AG09319 (cell line): ENCODE measurements around the gene ME1.
"Not testable (repeated sequence)": the region's sequence is repeated elsewhere in the genome, so short reads cannot be mapped to it uniquely, and the experiment has no call there.

Experiments
- DNase-seq: peaks from one replicate; pipeline ENCODE4 v3.0.0-alpha.2; 2010; ENCODE audit warnings: low read depth; ENCODE audit errors: extremely low read depth
- TF ChIP-seq, protein P1 (sequence below): IDR thresholded peaks from 2 replicates; pipeline ENCODE4 v1.5.1; 2011; ENCODE audit warnings: low read depth, mild to moderate bottlenecking, inconsistent platforms, low read length, moderate library complexity

ME1 gene

GRCh38 chr6:83371423-83371822, 59.4 kb downstream of the ME1 start:
- TF ChIP-seq, protein P1, sequence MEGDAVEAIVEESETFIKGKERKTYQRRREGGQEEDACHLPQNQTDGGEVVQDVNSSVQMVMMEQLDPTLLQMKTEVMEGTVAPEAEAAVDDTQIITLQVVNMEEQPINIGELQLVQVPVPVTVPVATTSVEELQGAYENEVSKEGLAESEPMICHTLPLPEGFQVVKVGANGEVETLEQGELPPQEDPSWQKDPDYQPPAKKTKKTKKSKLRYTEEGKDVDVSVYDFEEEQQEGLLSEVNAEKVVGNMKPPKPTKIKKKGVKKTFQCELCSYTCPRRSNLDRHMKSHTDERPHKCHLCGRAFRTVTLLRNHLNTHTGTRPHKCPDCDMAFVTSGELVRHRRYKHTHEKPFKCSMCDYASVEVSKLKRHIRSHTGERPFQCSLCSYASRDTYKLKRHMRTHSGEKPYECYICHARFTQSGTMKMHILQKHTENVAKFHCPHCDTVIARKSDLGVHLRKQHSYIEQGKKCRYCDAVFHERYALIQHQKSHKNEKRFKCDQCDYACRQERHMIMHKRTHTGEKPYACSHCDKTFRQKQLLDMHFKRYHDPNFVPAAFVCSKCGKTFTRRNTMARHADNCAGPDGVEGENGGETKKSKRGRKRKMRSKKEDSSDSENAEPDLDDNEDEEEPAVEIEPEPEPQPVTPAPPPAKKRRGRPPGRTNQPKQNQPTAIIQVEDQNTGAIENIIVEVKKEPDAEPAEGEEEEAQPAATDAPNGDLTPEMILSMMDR = no peak
- peak; percentile 36 for DNase-seq

DNA sequence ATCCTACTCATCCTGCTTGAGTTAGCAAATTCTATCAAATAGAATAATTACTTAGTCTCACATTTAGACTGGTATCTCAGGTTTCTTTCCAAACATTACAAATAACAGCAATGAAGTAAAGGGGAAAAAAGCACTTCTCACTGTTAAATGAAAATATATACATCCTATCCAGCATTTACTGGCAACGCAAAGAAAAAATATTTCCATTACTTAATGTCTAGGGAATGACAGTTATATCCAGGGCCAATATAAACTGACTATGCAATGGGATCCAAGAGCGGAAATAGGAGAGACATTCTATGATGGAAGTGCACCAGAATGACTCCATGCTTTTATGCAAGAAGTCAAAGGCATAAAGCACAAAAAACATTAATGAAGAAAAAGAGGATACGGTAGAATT, 60.3 kb downstream of the ME1 start:
- TF ChIP-seq, protein P1 = no peak
- no peak for DNase-seq

- TF ChIP-seq, protein P1 = no peak
These were observed 61.2 kb downstream of the ME1 start for GRCh38 chr6:83369692-83370091.

DNA sequence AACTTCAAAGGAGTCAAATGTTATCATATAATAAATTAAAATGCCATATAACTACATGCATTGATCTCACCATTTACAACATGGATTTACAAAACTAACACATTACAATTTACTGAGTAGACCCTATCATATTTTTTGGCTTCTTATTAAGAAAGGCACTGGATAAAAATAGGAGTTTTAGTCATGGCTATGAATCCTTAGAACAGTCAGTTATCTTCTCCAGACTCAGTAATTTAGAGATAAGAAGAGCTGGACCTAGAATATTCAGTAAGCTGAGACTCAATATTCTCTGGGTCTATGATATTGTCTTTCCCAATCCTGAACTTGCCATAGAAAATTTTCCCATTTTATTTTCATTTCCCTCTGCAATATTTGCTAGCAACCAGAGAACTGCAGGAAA, 62.3 kb downstream of the ME1 start:
- no peak for DNase-seq
- TF ChIP-seq, protein P1 = no peak

More at GRCh38 chr6:83369692-83370091, 61.2 kb downstream of the ME1 start:
- no peak for DNase-seq

DNA sequence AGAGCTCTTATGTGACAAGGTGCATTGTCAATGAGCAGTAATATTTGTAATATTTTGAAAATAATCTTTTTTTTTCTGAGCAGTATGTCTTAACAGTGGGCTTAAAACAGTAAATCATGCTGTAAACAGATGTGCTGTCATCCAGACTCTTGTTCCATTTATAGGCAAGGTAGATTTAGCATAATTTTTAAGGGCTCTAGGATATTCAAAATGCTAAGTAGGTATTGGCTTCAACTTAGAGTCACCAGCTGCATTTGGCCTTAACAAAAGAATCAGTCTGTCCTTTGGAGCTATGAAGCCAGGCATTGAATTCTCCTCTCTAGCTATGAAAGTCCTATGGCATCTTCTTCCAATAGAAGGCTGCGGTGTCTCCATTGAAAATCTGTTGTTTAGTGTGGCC, 63.7 kb downstream of the ME1 start:
- DNase-seq = no peak
- TF ChIP-seq, protein P1 = no peak

GRCh38 chr6:83365931-83366330, 64.9 kb downstream of the ME1 start:
- peak; percentile 41 for DNase-seq
- TF ChIP-seq, protein P1 = no peak

DNA sequence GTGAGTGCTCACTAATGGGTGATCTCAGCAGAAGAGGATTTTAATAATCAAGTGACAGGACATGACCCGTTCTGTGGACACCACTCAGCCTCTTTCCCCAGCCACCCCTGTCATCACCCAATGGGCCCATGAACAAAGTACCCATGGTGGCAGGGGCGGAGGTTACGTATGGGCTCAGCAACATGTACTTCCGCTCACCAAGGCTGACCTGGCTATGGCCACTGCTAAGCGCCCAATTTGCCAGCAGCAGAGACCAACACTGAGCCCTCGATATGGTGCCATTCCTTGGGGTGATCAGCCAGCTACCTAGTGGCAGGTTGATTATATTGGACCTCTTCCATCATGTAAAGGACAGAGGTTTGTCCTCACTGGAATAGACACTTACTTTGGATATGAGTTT, 68.5 kb downstream of the ME1 start:
- DNase-seq = not testable (repeated sequence)

DNA sequence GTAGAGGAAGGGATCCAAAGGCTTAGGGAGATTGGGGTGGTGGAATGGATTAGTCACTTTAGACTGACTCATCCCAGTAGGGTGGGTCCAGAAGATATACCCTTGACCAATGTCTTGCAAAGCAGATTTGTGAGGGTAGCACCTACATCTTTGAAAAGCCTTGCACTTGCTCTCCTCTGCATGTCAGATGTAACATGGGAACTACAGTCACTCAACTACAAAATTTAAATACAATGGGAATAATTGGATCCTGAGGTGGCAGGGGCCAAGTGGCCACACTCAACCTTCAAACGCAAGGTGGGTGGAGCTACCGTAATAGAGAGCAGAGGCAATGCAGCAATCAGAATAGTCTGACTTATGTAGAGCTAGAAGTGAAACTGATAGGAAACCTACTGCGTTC, 71.2 kb downstream of the ME1 start:
- TF ChIP-seq, protein P1 = no peak
- no peak for DNase-seq
